T-cell (primary cell): ENCODE results near the gene LMF2. TPM values are rescaled to one million over a fixed set of nuclear protein-coding genes. Genes with fewer than 3 reads are reported as not detected.
A peak's percentile ranks its signal among the peaks of the same experiment; 100 is the strongest.

Source experiments
- ATAC-seq, 4 experiments: fragments of 200-7000 bp in 3 of 4; fragments of 150-1000 bp in 1 of 4; cut with Tn5 transposase; replicated peaks in 1 of 4; 1 replicate in 3 of 4; 2 replicates in 1 of 4; pipeline ENCODE4 v1.10.0; 2021; ENCODE audit warnings: moderate library complexity in 3 of 4, mild to moderate bottlenecking in 2 of 4, moderate number of reproducible peaks in 1 of 4
- CTCF ChIA-PET, 2 donors: fragments of 300-600 bp; sonication (Branson Sonifier 250); formaldehyde crosslinking; loops; one replicate each; lab custom pipeline; 2022; ENCODE audit warnings: antibody characterized with exemption in 2 of 2; lab: Charles Lee
- POLR2A ChIA-PET, 2 donors: fragments of 300-600 bp; sonication (Branson Sonifier 250); formaldehyde crosslinking; loops; one replicate each; lab custom pipeline; 2022; ENCODE audit warnings: antibody characterized with exemption in 2 of 2; lab: Charles Lee
- DNase-seq, 35 experiments: peaks; one replicate each; pipeline versions ENCODE4 v3.0.0 to v3.0.0-alpha.2; 2013 to 2023
- H3K27ac ChIP-seq: one replicate; pipeline ENCODE4 v1.5.1; 2013; ENCODE audit warnings: low read length
- H3K27me3 ChIP-seq, 2 experiments: replicated peaks in 1 of 2; 1 replicate in 1 of 2; 2 replicates in 1 of 2; pipeline versions ENCODE4 v1.6.1 to v1.7.0; 2013; ENCODE audit warnings: low read length in 1 of 2, mixed read lengths in 1 of 2; ENCODE audit not compliant: control insufficient read depth in 2 of 2, insufficient read depth in 2 of 2; ENCODE audit errors: extremely low read depth in 1 of 2
- H3K36me3 ChIP-seq, 2 donors: 1 replicate in 1 of 2; 2 replicates in 1 of 2; pipeline versions ENCODE4 v1.6.1 to v1.7.0; 2013; ENCODE audit warnings: low read length in 1 of 2; ENCODE audit not compliant: control insufficient read depth in 2 of 2, insufficient read depth in 1 of 2; ENCODE audit errors: extremely low read depth in 1 of 2
- H3K4me1 ChIP-seq, 2 experiments: 1 replicate in 1 of 2; 2 replicates in 1 of 2; pipeline versions ENCODE4 v1.6.1 to v1.7.0; 2013; ENCODE audit warnings: low read length in 2 of 2, mixed read lengths in 1 of 2; ENCODE audit not compliant: insufficient read depth in 2 of 2, control insufficient read depth in 1 of 2; ENCODE audit errors: extremely low read depth in 1 of 2
- H3K4me3 ChIP-seq, 2 donors: 1 replicate in 1 of 2; 2 replicates in 1 of 2; pipeline versions ENCODE4 v1.5.1 to v1.7.0; 2013; ENCODE audit warnings: mild to moderate bottlenecking in 2 of 2, low read length in 1 of 2, moderate library complexity in 1 of 2; ENCODE audit not compliant: control insufficient read depth in 1 of 2; ENCODE audit errors: extremely low read depth in 1 of 2
- H3K9me3 ChIP-seq: 2 replicates; pipeline ENCODE4 v1.7.0; 2013
- H3K27ac Mint-ChIP-seq, 2 donors: one replicate each; pipeline ENCODE4 v1.8.0; 2020 to 2021; ENCODE audit warnings: mild to moderate bottlenecking in 2 of 2, mixed read lengths in 2 of 2
- H3K27me3 Mint-ChIP-seq, 2 donors: one replicate each; pipeline ENCODE4 v1.8.0; 2021 to 2022; ENCODE audit warnings: mixed read lengths in 2 of 2
- H3K36me3 Mint-ChIP-seq: one replicate; pipeline ENCODE4 v1.8.0; 2021; ENCODE audit warnings: mixed read lengths
- H3K4me1 Mint-ChIP-seq, 3 donors: one replicate each; pipeline ENCODE4 v1.8.0; 2020 to 2022; ENCODE audit warnings: mixed read lengths in 3 of 3, mild to moderate bottlenecking in 1 of 3
- H3K4me3 Mint-ChIP-seq, 3 donors: one replicate each; pipeline ENCODE4 v1.8.0; 2020 to 2022; ENCODE audit warnings: mild to moderate bottlenecking in 3 of 3, mixed read lengths in 3 of 3, moderate library complexity in 3 of 3
- H3K9me3 Mint-ChIP-seq, 3 donors: one replicate each; pipeline ENCODE4 v1.8.0; 2020 to 2022; ENCODE audit warnings: mixed read lengths in 3 of 3
- WGBS: methylation state at CpG from one replicate; pipeline ENCODE4 v1.1.5; 2013; ENCODE audit warnings: missing lambda C conversion rate; ENCODE audit not compliant: insufficient coverage; 5-methylcytosine and 5-hydroxymethylcytosine counted together
- total RNA-seq, 35 experiments: library from RNA in 6 of 35; stranded (reverse) in 6 of 35; fragments of 120-200 nt in 1 of 35; gene quantifications; one replicate each; pipeline versions ENCODE4 v1.2.1 to v1.2.4 and lab custom pipeline; 2013 to 2026

LMF2 gene
- total RNA-seq, 5 donors from 2014 or later (not counting 1 experiment from before 2014, with no cell fraction given): 90.5 to 188 (median 185) TPM

- H3K36me3 ChIP-seq: peaks cover 6 to 28% of the 10 kb centered on the region in 2 donors
- no peaks in the 10 kb centered on the region for H3K9me3 Mint-ChIP-seq
- H3K27ac Mint-ChIP-seq: peak overlapping the region; percentile 88 to 94
- H3K27me3 ChIP-seq: no peaks in the 10 kb centered on the region
- H3K4me1 Mint-ChIP-seq: peaks cover 26 to 31% (median 27%) of the 10 kb centered on the region in 3 donors
- peak overlapping the region; percentile 81 for H3K27ac ChIP-seq
- POLR2A ChIA-PET: interaction anchor here (0.6 to 2.4 kb wide), 4 partner anchors 17 to 106 kb away, joined by 5 to 20 read pairs (median 13); partner anchors contain the start of gene SCO2 (in 2 of the 2)
- WGBS: 26% methylated on average over 3 of the region's 3 CpGs
- ATAC-seq: no peak
- H3K4me1 ChIP-seq: peaks cover 15 to 30% of the 10 kb centered on the region in 2 experiments
- H3K4me3 ChIP-seq: peak overlapping the region in 1 of 2 donors; percentile 84
- H3K36me3 Mint-ChIP-seq: peaks cover 5% of the 10 kb centered on the region
- peak overlapping the region; percentile 85 to 94 (median 86) for H3K4me3 Mint-ChIP-seq
- CTCF ChIA-PET: interaction anchor here (0.6 to 2.9 kb wide), 6 partner anchors 16 to 265 kb away, joined by 3 to 62 read pairs (median 9); partner anchors contain the start of gene SCO2 (in 1 of the 2)
- DNase-seq: no peak
- no peaks in the 10 kb centered on the region for H3K27me3 Mint-ChIP-seq
- H3K9me3 ChIP-seq: no peaks in the 10 kb centered on the region
Measured at GRCh38 chr22:50508897-50509296, 1.4 kb upstream of the LMF2 start.

GRCh38 chr22:50507991-50508884 lies 736 bp upstream of the LMF2 start, which contains the start of gene NCAPH2:
Gene NCAPH2 (plus strand): TSS chr22:50508224. CDS start chr22:50508338, 114 bp downstream.
- Mint-ChIP-seq H3K36me3 (peaks cover 5% of the 10 kb centered on the region), H3K9me3 (no peaks in the 10 kb centered on the region), H3K4me1 (peaks cover 23 to 28% (median 27%) of the 10 kb centered on the region in 3 donors), H3K27ac (peak within 1 kb of the TSS; percentile 95 to 97), H3K4me3 (peak within 1 kb of the TSS; percentile 93 to 94 (median 93)), H3K27me3 (no peaks in the 10 kb centered on the region)
- peaks cover 15 to 30% of the 10 kb centered on the region in 2 experiments for H3K4me1 ChIP-seq
- ATAC-seq (peak; percentile 75 to 82 (median 79)), DNase-seq (peak in 30 of 35 experiments; percentile 93 to 98 (median 96))
- no peaks in the 10 kb centered on the region for H3K9me3 ChIP-seq
- ChIA-PET CTCF (interaction anchor here (0.6 to 2.9 kb wide), 11 partner anchors 17 to 266 kb away, joined by 3 to 62 read pairs (median 3); partner anchors contain the start of gene SCO2 (in 1 of the 2)), POLR2A (interaction anchor here (0.6 to 2.4 kb wide), 8 partner anchors 17 to 276 kb away, joined by 4 to 20 read pairs (median 6); partner anchors contain the start of gene SCO2 (in 2 of the 2))
- peaks cover 11 to 32% of the 10 kb centered on the region in 2 donors for H3K36me3 ChIP-seq
- no peaks in the 10 kb centered on the region for H3K27me3 ChIP-seq
- peak within 1 kb of the TSS; percentile 67 to 84 for H3K4me3 ChIP-seq
- peak within 1 kb of the TSS; percentile 84 for H3K27ac ChIP-seq
- under 1% methylated on average over 36 of the region's 76 CpGs for WGBS

- Histone ChIP-seq H3K36me3 (peaks cover 13 to 34% of the 10 kb centered on the region in 2 donors), H3K4me1 (peaks cover 15 to 30% of the 10 kb centered on the region in 2 experiments), H3K27me3 (no peaks in the 10 kb centered on the region), H3K9me3 (no peaks in the 10 kb centered on the region), H3K27ac (peak overlapping the region; percentile 84), H3K4me3 (peak overlapping the region; percentile 67 to 70)
- ChIA-PET CTCF (interaction anchor here in 1 of 2 donors (2.8 to 2.9 kb wide), 2 partner anchors 19 to 114 kb away, joined by 15 to 62 read pairs; partner anchors contain the start of gene SCO2), POLR2A (no interaction called here)
- DNase-seq (no peak), ATAC-seq (no peak)
- peaks cover 20 to 24% (median 21%) of the 10 kb centered on the region in 3 donors for H3K4me1 Mint-ChIP-seq
- H3K9me3 Mint-ChIP-seq: no peaks in the 10 kb centered on the region
- 53% methylated on average over 17 of the region's 21 CpGs for WGBS
- peak overlapping the region; percentile 93 to 94 for H3K27ac Mint-ChIP-seq
- peak overlapping the region; percentile 92 to 94 (median 93) for H3K4me3 Mint-ChIP-seq
- H3K36me3 Mint-ChIP-seq: no peaks in the 10 kb centered on the region
- H3K27me3 Mint-ChIP-seq: no peaks in the 10 kb centered on the region
Measured at GRCh38 chr22:50506611-50507420, 686 bp downstream of the LMF2 start.

- 97% methylated on average over 36 of the region's 41 CpGs for WGBS
- Histone ChIP-seq H3K4me1 (peaks cover 15 to 30% of the 10 kb centered on the region in 2 experiments), H3K9me3 (no peaks in the 10 kb centered on the region), H3K27ac (peak overlapping the region; percentile 84), H3K27me3 (no peaks in the 10 kb centered on the region), H3K36me3 (peaks cover 13 to 33% of the 10 kb centered on the region in 2 donors), H3K4me3 (no peak overlapping the region)
- ChIA-PET POLR2A (no interaction called here), CTCF (no interaction called here)
- no peak for DNase-seq
- Mint-ChIP-seq H3K4me3 (peak overlapping the region; percentile 92 to 94 (median 93)), H3K36me3 (no peaks in the 10 kb centered on the region), H3K27ac (no peak overlapping the region), H3K27me3 (no peaks in the 10 kb centered on the region), H3K9me3 (no peaks in the 10 kb centered on the region), H3K4me1 (peaks cover 20 to 24% (median 21%) of the 10 kb centered on the region in 3 donors)
- no peak for ATAC-seq
Measured at GRCh38 chr22:50505776-50506610, 1.5 kb downstream of the LMF2 start.

- Mint-ChIP-seq H3K4me3 (peak overlapping the region in 1 of 3 donors; percentile 94), H3K27me3 (no peaks in the 10 kb centered on the region), H3K27ac (no peak overlapping the region), H3K4me1 (peaks cover 20 to 24% (median 21%) of the 10 kb centered on the region in 3 donors), H3K9me3 (no peaks in the 10 kb centered on the region), H3K36me3 (no peaks in the 10 kb centered on the region)
- CTCF ChIA-PET: no interaction called here
- no peaks in the 10 kb centered on the region for H3K27me3 ChIP-seq
- DNase-seq (no peak), ATAC-seq (no peak)
- H3K4me1 ChIP-seq: peaks cover 15 to 30% of the 10 kb centered on the region in 2 experiments
- 95% methylated on average over 10 of the region's 14 CpGs for WGBS
- no peaks in the 10 kb centered on the region for H3K9me3 ChIP-seq
- no peak overlapping the region for H3K27ac ChIP-seq
- peaks cover 13 to 33% of the 10 kb centered on the region in 2 donors for H3K36me3 ChIP-seq
- H3K4me3 ChIP-seq: no peak overlapping the region
- POLR2A ChIA-PET: interaction anchor here in 1 of 2 donors (0.5 kb wide), 1 partner anchor 139 kb away, joined by 6 read pairs; no protein-coding TSS in a partner anchor
Measured at GRCh38 chr22:50505276-50505775, 2.2 kb downstream of the LMF2 start.
